Stimulated activated CD4-positive, alpha-beta T cell treated with anti-CD3 and anti-CD28 coated beads, Interleukin-12 subunit alpha, Interleukin-12 subunit beta, amount 100 ng/mL, for 24 hours (primary cell): ENCODE data around the gene CERS5.
"Not testable (repeated sequence)": the region's sequence is repeated elsewhere in the genome, so short reads cannot be mapped to it uniquely, and the experiment has no call there.

Source experiments
- DNase-seq, 2 experiments: peaks; one replicate each; pipeline ENCODE4 v3.0.0-alpha.2; 2020; ENCODE audit warnings: low read depth in 2 of 2

Gene CERS5

GRCh38 chr12:50187084-50187900 lies 20.1 kb upstream of the CERS5 start:
- DNase-seq: peak in 1 of 2 experiments; percentile 42

- DNase-seq: no peak
Measured at GRCh38 chr12:50186681-50187080, 19.5 kb upstream of the CERS5 start.

GRCh38 chr12:50185970-50186663 lies 18.9 kb upstream of the CERS5 start:
- DNase-seq: no peak

GRCh38 chr12:50185301-50185895 lies 18.2 kb upstream of the CERS5 start:
- no peak for DNase-seq

GRCh38 chr12:50184261-50184660 lies 17.1 kb upstream of the CERS5 start:
- DNase-seq: no peak

GRCh38 chr12:50182461-50182860 lies 15.3 kb upstream of the CERS5 start:
- DNase-seq: no peak

GRCh38 chr12:50181691-50182090 lies 14.5 kb upstream of the CERS5 start:
- no peak for DNase-seq

GRCh38 chr12:50175716-50176026 lies 8.5 kb upstream of the CERS5 start:
- DNase-seq: no peak

GRCh38 chr12:50174971-50175715 lies 8.0 kb upstream of the CERS5 start:
- no peak for DNase-seq

GRCh38 chr12:50166799-50167048 lies 445 bp downstream of the CERS5 start:
- peak in 1 of 2 experiments; percentile 56 for DNase-seq

- DNase-seq: no peak
Measured at GRCh38 chr12:50164963-50165362, 2.2 kb downstream of the CERS5 start.

- no peak for DNase-seq
Measured at GRCh38 chr12:50162230-50162629, 4.9 kb downstream of the CERS5 start.

GRCh38 chr12:50160643-50161042 lies 6.5 kb downstream of the CERS5 start:
- DNase-seq: no peak

GRCh38 chr12:50157259-50157658 lies 9.9 kb downstream of the CERS5 start:
- no peak for DNase-seq

- DNase-seq: no peak
Measured at GRCh38 chr12:50156641-50157040, 10.5 kb downstream of the CERS5 start.

GRCh38 chr12:50154947-50155346 lies 12.2 kb downstream of the CERS5 start:
- DNase-seq: not testable (repeated sequence)

GRCh38 chr12:50151047-50151687 lies 16.0 kb downstream of the CERS5 start:
- DNase-seq: no peak

GRCh38 chr12:50149311-50149710 lies 17.9 kb downstream of the CERS5 start:
- no peak for DNase-seq

- not testable (repeated sequence) for DNase-seq
Measured at GRCh38 chr12:50148011-50148410, 19.2 kb downstream of the CERS5 start.

- no peak for DNase-seq
Measured at GRCh38 chr12:50147281-50147680, 19.9 kb downstream of the CERS5 start.

GRCh38 chr12:50145439-50145838 lies 21.7 kb downstream of the CERS5 start:
- DNase-seq: no peak

GRCh38 chr12:50142993-50143392 lies 24.2 kb downstream of the CERS5 start:
- no peak for DNase-seq
